ENCODE data around the gene KLF1. TPM values are rescaled to one million over a fixed set of nuclear protein-coding genes. Genes with fewer than 3 reads are reported as not detected.

KLF1 gene
- total RNA-seq, 1 donor = not detected

- DNase-seq (ENCODE audit: insufficient read length, low spot score, missing footprints) = no peak
- peaks cover 9% of the 10 kb centered on the region for H3K9me3 ChIP-seq (ENCODE audit: low read depth, low read length)
- H3K4me3 ChIP-seq (ENCODE audit: insufficient read depth, low read length) = no peak overlapping the region
- H3K27me3 ChIP-seq (ENCODE audit: insufficient read depth, low read length) = peaks cover 26% of the 10 kb centered on the region
- no peaks in the 10 kb centered on the region for H4K20me1 ChIP-seq (ENCODE audit: insufficient read depth, low read length)
- no peak overlapping the region for H3K27ac ChIP-seq (ENCODE audit: low read depth, low read length)
- no peak for TF ChIP-seq CTCF (IDR thresholded peaks at IDR 0.05; ENCODE audit: extremely low read depth, low read depth, low read length)
- H3K79me2 ChIP-seq (ENCODE audit: insufficient read depth, low read length) = no peaks in the 10 kb centered on the region
- H3K4me1 ChIP-seq (ENCODE audit: insufficient read depth, low read length) = peaks cover 6% of the 10 kb centered on the region
- no peak overlapping the region for H3K4me2 ChIP-seq (ENCODE audit: insufficient read depth, low read length)
- H3K36me3 ChIP-seq (ENCODE audit: insufficient read depth, low read length) = peaks cover 6% of the 10 kb centered on the region
- H2AFZ ChIP-seq (ENCODE audit: low read length) = no peak overlapping the region
Observed at GRCh38 chr19:12882589-12882988, 4.4 kb downstream of the KLF1 start.

- Histone ChIP-seq H3K4me1 (ENCODE audit: insufficient read depth, low read length) (peaks cover 6% of the 10 kb centered on the region), H2AFZ (ENCODE audit: low read length) (peak within 1 kb of the TSS; percentile 94), H3K27me3 (ENCODE audit: insufficient read depth, low read length) (peaks cover 16% of the 10 kb centered on the region), H3K79me2 (ENCODE audit: insufficient read depth, low read length) (no peaks in the 10 kb centered on the region), H3K4me2 (ENCODE audit: insufficient read depth, low read length) (peak within 1 kb of the TSS; percentile 82), H3K9me3 (ENCODE audit: low read depth, low read length) (peaks cover 9% of the 10 kb centered on the region), H3K4me3 (ENCODE audit: insufficient read depth, low read length) (peak within 1 kb of the TSS; percentile 83), H3K36me3 (ENCODE audit: insufficient read depth, low read length) (peaks cover 6% of the 10 kb centered on the region), H4K20me1 (ENCODE audit: insufficient read depth, low read length) (no peaks in the 10 kb centered on the region), H3K27ac (ENCODE audit: low read depth, low read length) (no peak within 1 kb of the TSS)
- DNase-seq (ENCODE audit: insufficient read length, low spot score, missing footprints) = peak; percentile 100
- no peak for TF ChIP-seq CTCF (IDR thresholded peaks at IDR 0.05; ENCODE audit: extremely low read depth, low read depth, low read length)
Observed at GRCh38 chr19:12881172-12881808, 5.7 kb downstream of the KLF1 start, which contains the start of gene DNASE2. TSS of gene DNASE2 (minus strand) at chr19:12881449. CDS start at chr19:12881375, 74 bp downstream.

- Histone ChIP-seq H3K27ac (ENCODE audit: low read depth, low read length) (no peak overlapping the region), H3K4me2 (ENCODE audit: insufficient read depth, low read length) (peak overlapping the region; percentile 82)
Observed at GRCh38 chr19:12880551-12881171, 6.3 kb downstream of the KLF1 start.

More at GRCh38 chr19:12880551-12881171, 6.3 kb downstream of the KLF1 start:
- Histone ChIP-seq H2AFZ (ENCODE audit: low read length) (peak overlapping the region; percentile 94), H3K9me3 (ENCODE audit: low read depth, low read length) (peaks cover 9% of the 10 kb centered on the region), H3K4me3 (ENCODE audit: insufficient read depth, low read length) (peak overlapping the region; percentile 83), H4K20me1 (ENCODE audit: insufficient read depth, low read length) (no peaks in the 10 kb centered on the region), H3K36me3 (ENCODE audit: insufficient read depth, low read length) (peaks cover 6% of the 10 kb centered on the region), H3K27me3 (ENCODE audit: insufficient read depth, low read length) (peaks cover 14% of the 10 kb centered on the region), H3K79me2 (ENCODE audit: insufficient read depth, low read length) (no peaks in the 10 kb centered on the region), H3K4me1 (ENCODE audit: insufficient read depth, low read length) (peaks cover 6% of the 10 kb centered on the region)
- no peak for TF ChIP-seq CTCF (IDR thresholded peaks at IDR 0.05; ENCODE audit: extremely low read depth, low read depth, low read length)
- DNase-seq (ENCODE audit: insufficient read length, low spot score, missing footprints) = peak; percentile 95
